HepG2 (cell line): ENCODE results near the gene SMOC1. TPM values are rescaled to one million over a fixed set of nuclear protein-coding genes. Genes with fewer than 3 reads are reported as not detected.
A peak's percentile ranks its signal among the peaks of the same experiment; 100 is the strongest.

Experiments
- BORCS8-MEF2B ChIP-seq: sonication (generic); formaldehyde crosslinking; IDR thresholded peaks from 2 replicates; pipeline ENCODE4 v1.8.0; 2022; ENCODE audit warnings: mild to moderate bottlenecking, missing genetic modification reagents
- CEBPG ChIP-seq: IDR thresholded peaks from 2 replicates; pipeline ENCODE4 v1.6.1; 2016
- CENPX ChIP-seq: sonication (generic); formaldehyde crosslinking; IDR thresholded peaks from 2 replicates; pipeline ENCODE4 v1.9.0; 2021; ENCODE audit warnings: mild to moderate bottlenecking, missing genetic modification reagents, moderate library complexity
- DMAP1 ChIP-seq: IDR thresholded peaks from 2 replicates; pipeline ENCODE4 v1.6.1; 2016
- DR1 ChIP-seq: sonication (generic); formaldehyde crosslinking; IDR thresholded peaks from 2 replicates; pipeline ENCODE4 v1.8.0; 2021; ENCODE audit warnings: mild to moderate bottlenecking, missing genetic modification reagents, inconsistent platforms
- ERF ChIP-seq: IDR thresholded peaks from 2 replicates; pipeline ENCODE4 v1.6.1; 2018; ENCODE audit warnings: missing biosample characterization, missing genetic modification reagents
- FOXA1 ChIP-seq, 2 experiments: fragments of 450-650 bp in 1 of 2; sonication (generic) in 1 of 2; formaldehyde crosslinking in 1 of 2; IDR thresholded peaks; 2 replicates each; pipeline versions ENCODE4 v1.4.0 to v1.6.1; 2016 to 2020; ENCODE audit warnings: missing genetic modification reagents in 1 of 2
- HOXA9 ChIP-seq: sonication (generic); formaldehyde crosslinking; IDR thresholded peaks from 2 replicates; pipeline ENCODE4 v1.8.1; 2022; ENCODE audit warnings: missing genetic modification reagents, mild to moderate bottlenecking, moderate library complexity, borderline replicate concordance
- KLF16 ChIP-seq, 2 experiments: sonication (generic) in 1 of 2; formaldehyde crosslinking in 1 of 2; IDR thresholded peaks; 2 replicates each; pipeline versions ENCODE4 v1.6.1 to v1.8.0; 2016 to 2023; ENCODE audit warnings: missing genetic modification reagents in 2 of 2, missing compliant biosample characterization in 1 of 2
- MBD4 ChIP-seq: IDR thresholded peaks from 2 replicates; pipeline ENCODE4 v1.6.1; 2012; ENCODE audit warnings: low read length, inconsistent platforms, borderline replicate concordance
- MTA3 ChIP-seq: sonication (generic); formaldehyde crosslinking; IDR thresholded peaks from 2 replicates; pipeline ENCODE4 v1.4.0; 2020; ENCODE audit warnings: missing genetic modification reagents
- TARDBP ChIP-seq: sonication (generic); formaldehyde crosslinking; IDR thresholded peaks from 2 replicates; pipeline ENCODE4 v1.8.0; 2022; ENCODE audit warnings: mild to moderate bottlenecking, missing genetic modification reagents
- ZBTB4 ChIP-seq: sonication (generic); formaldehyde crosslinking; IDR thresholded peaks from 2 replicates; pipeline ENCODE4 v1.4.0; 2020; ENCODE audit warnings: missing genetic modification reagents, mild to moderate bottlenecking, borderline replicate concordance
- ZEB1 ChIP-seq: IDR thresholded peaks from 2 replicates; pipeline ENCODE4 v1.6.1; 2012; ENCODE audit warnings: mild to moderate bottlenecking, low read depth, inconsistent platforms; ENCODE audit not compliant: insufficient replicate concordance
- ZFP82 ChIP-seq: sonication (generic); formaldehyde crosslinking; IDR thresholded peaks from 2 replicates; pipeline ENCODE4 v1.5.1; 2020; ENCODE audit warnings: mild to moderate bottlenecking, missing genetic modification reagents, borderline replicate concordance
- ZNF205 ChIP-seq: IDR thresholded peaks from 2 replicates; pipeline ENCODE4 v1.6.1; 2018; ENCODE audit warnings: missing biosample characterization, missing genetic modification reagents
- ZNF432 ChIP-seq: sonication (generic); formaldehyde crosslinking; IDR thresholded peaks from 2 replicates; pipeline ENCODE4 v1.5.0; 2020; ENCODE audit warnings: missing genetic modification reagents, mild to moderate bottlenecking, borderline replicate concordance
- ZNF562 ChIP-seq: sonication (generic); formaldehyde crosslinking; IDR thresholded peaks from 2 replicates; pipeline ENCODE4 v1.8.0; 2022; ENCODE audit warnings: missing genetic modification reagents, borderline replicate concordance
- ZNF670 ChIP-seq: sonication (generic); formaldehyde crosslinking; IDR thresholded peaks from 2 replicates; pipeline ENCODE4 v1.8.0; 2022; ENCODE audit warnings: mild to moderate bottlenecking, missing genetic modification reagents, borderline replicate concordance
- polyA plus RNA-seq, 8 experiments: library from polyadenylated mRNA; depleted of rRNA in 3 of 8; stranded (reverse) in 7 of 8; unstranded in 1 of 8; fragments of >200 nt; fragmentation: Illumina TruSeq in 4 of 8; extraction: Trizol in 4 of 8; gene quantifications; 2 replicates each; pipeline versions ENCODE4 v1.2.1 to v1.2.3, GENCODE V29; 2011 to 2016; ENCODE audit warnings: low read depth in 4 of 8, missing spikeins in 1 of 8, mixed read lengths in 1 of 8; ENCODE audit not compliant: insufficient read depth in 1 of 8
- total RNA-seq, 5 experiments: library from RNA; depleted of rRNA; stranded (reverse); fragments of >200 nt; fragmentation: Illumina TruSeq; extraction: Trizol; gene quantifications; 2 replicates each; pipeline ENCODE4 v1.2.3, GENCODE V29; 2016; ENCODE audit warnings: low read depth in 1 of 5
- TF ChIP-seq, protein P1 (sequence below): sonication (generic); formaldehyde crosslinking; IDR thresholded peaks from 2 replicates; pipeline ENCODE4 v1.5.1; 2020; ENCODE audit warnings: missing genetic modification reagents, mild to moderate bottlenecking, borderline replicate concordance
- TF ChIP-seq, protein P2 (sequence below): sonication (generic); formaldehyde crosslinking; IDR thresholded peaks from 2 replicates; pipeline ENCODE4 v1.5.0; 2020; ENCODE audit warnings: missing genetic modification reagents
- TF ChIP-seq, protein P3 (sequence below): sonication (generic); formaldehyde crosslinking; IDR thresholded peaks from 2 replicates; pipeline ENCODE4 v1.4.0; 2020; ENCODE audit warnings: low read depth, mild to moderate bottlenecking, missing genetic modification reagents
- TF ChIP-seq, protein P4 (sequence below): IDR thresholded peaks from 2 replicates; pipeline ENCODE4 v1.6.1; 2016; ENCODE audit warnings: missing genetic modification reagents, missing compliant biosample characterization

SMOC1 gene
- total and polyA plus RNA-seq, 2 of the 13 experiments (the other 11 are each of a cell fraction or from before 2014, with no cell fraction given): 17.8 to 35.6 TPM

DNA sequence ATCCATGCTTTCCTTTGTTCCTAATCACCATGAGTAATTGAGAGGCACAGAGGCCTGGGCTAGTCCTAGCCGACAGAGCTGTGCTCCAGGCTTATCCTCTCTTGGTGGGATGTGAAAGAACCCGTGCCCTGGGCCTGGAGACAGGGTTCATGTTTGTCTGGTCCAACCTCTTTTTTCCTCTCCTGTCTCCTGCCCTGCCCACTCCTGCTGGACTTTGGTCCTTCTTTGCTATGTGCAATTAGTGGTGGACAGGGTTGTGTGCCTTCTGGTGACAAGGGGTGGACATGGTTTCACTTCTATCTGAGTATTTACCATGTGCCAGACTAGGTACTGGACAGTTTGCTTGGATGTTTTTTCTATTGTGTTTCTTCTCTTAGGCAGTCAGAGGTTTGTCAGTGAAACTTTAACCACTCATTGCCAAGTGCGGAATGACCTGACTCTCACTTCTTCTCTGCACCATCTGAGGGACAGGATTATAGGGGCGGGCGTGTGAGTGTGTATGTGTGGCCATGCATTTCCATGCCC is 126.1 kb downstream of the SMOC1 start (continued):
- TF ChIP-seq, protein P1, sequence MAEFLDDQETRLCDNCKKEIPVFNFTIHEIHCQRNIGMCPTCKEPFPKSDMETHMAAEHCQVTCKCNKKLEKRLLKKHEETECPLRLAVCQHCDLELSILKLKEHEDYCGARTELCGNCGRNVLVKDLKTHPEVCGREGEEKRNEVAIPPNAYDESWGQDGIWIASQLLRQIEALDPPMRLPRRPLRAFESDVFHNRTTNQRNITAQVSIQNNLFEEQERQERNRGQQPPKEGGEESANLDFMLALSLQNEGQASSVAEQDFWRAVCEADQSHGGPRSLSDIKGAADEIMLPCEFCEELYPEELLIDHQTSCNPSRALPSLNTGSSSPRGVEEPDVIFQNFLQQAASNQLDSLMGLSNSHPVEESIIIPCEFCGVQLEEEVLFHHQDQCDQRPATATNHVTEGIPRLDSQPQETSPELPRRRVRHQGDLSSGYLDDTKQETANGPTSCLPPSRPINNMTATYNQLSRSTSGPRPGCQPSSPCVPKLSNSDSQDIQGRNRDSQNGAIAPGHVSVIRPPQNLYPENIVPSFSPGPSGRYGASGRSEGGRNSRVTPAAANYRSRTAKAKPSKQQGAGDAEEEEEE: no peak
- TF ChIP-seq KLF16 (CRISPR knock-in tag; IDR thresholded peaks at IDR 0.05): no peak
- TF ChIP-seq MBD4: no peak
- no peak for TF ChIP-seq HOXA9 (CRISPR knock-in tag)
- TF ChIP-seq DMAP1 (CRISPR knock-in tag): peak; percentile 82
- TF ChIP-seq, protein P2, sequence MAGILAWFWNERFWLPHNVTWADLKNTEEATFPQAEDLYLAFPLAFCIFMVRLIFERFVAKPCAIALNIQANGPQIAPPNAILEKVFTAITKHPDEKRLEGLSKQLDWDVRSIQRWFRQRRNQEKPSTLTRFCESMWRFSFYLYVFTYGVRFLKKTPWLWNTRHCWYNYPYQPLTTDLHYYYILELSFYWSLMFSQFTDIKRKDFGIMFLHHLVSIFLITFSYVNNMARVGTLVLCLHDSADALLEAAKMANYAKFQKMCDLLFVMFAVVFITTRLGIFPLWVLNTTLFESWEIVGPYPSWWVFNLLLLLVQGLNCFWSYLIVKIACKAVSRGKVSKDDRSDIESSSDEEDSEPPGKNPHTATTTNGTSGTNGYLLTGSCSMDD (CRISPR knock-in tag): no peak
- TF ChIP-seq, protein P3, sequence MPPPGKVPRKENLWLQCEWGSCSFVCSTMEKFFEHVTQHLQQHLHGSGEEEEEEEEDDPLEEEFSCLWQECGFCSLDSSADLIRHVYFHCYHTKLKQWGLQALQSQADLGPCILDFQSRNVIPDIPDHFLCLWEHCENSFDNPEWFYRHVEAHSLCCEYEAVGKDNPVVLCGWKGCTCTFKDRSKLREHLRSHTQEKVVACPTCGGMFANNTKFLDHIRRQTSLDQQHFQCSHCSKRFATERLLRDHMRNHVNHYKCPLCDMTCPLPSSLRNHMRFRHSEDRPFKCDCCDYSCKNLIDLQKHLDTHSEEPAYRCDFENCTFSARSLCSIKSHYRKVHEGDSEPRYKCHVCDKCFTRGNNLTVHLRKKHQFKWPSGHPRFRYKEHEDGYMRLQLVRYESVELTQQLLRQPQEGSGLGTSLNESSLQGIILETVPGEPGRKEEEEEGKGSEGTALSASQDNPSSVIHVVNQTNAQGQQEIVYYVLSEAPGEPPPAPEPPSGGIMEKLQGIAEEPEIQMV (CRISPR knock-in tag): peak; percentile 43; the same call in 1 of the 2 replicates
- TF ChIP-seq TARDBP (CRISPR knock-in tag): peak; percentile 83
- TF ChIP-seq BORCS8-MEF2B (CRISPR knock-in tag): peak; percentile 42
- TF ChIP-seq ZFP82: no peak; the same call in 1 of the 2 replicates
- TF ChIP-seq ZNF205 (CRISPR knock-in tag): 0 out of 2 replicates have a peak, but pooled peaks have one; percentile 35
- peak; percentile 37 for TF ChIP-seq ZEB1
- TF ChIP-seq FOXA1 (IDR thresholded peaks at IDR 0.05): no peak
- TF ChIP-seq FOXA1 (CRISPR knock-in tag; IDR thresholded peaks at IDR 0.05): peak; percentile 71
- TF ChIP-seq ERF (CRISPR knock-in tag): peak; percentile 54
- TF ChIP-seq ZNF670 (CRISPR knock-in tag): 0 out of 2 replicates have a peak, but pooled peaks have one; percentile 64
- TF ChIP-seq DR1: no peak
- no peak for TF ChIP-seq MTA3 (CRISPR knock-in tag)
- TF ChIP-seq ZNF432 (CRISPR knock-in tag): no peak
- TF ChIP-seq CENPX (CRISPR knock-in tag): no peak
- TF ChIP-seq, protein P4, sequence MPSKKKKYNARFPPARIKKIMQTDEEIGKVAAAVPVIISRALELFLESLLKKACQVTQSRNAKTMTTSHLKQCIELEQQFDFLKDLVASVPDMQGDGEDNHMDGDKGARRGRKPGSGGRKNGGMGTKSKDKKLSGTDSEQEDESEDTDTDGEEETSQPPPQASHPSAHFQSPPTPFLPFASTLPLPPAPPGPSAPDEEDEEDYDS (CRISPR knock-in tag): peak; percentile 72; the same call in 1 of the 2 replicates
- TF ChIP-seq ZBTB4 (CRISPR knock-in tag): no peak
- TF ChIP-seq CEBPG: peak; percentile 82
- TF ChIP-seq ZNF562: no peak
